Activated CD4-positive, alpha-beta T cell treated with anti-CD3 and anti-CD28 coated beads, Interleukin-2, amount 10 ng/mL, durations not matched to agents 24 days and 14 days (primary cell): ENCODE data around the gene COMMD10. TPM values are rescaled to one million over a fixed set of nuclear protein-coding genes. Genes with fewer than 3 reads are reported as not detected.
A peak's percentile ranks its signal among the peaks of the same experiment; 100 is the strongest.

ENCODE experiments used
- DNase-seq: peaks from one replicate; pipeline ENCODE4 v3.0.0; 2022
- H3K27ac Mint-ChIP-seq: one replicate; pipeline ENCODE4 v1.8.0; 2022; ENCODE audit warnings: mild to moderate bottlenecking, mixed read lengths
- H3K27me3 Mint-ChIP-seq: one replicate; pipeline ENCODE4 v1.8.0; 2022; ENCODE audit warnings: mixed read lengths
- H3K36me3 Mint-ChIP-seq: one replicate; pipeline ENCODE4 v1.8.0; 2022; ENCODE audit warnings: low read depth, mild to moderate bottlenecking, mixed read lengths
- H3K4me1 Mint-ChIP-seq: one replicate; pipeline ENCODE4 v1.8.0; 2021; ENCODE audit warnings: mixed read lengths
- H3K4me3 Mint-ChIP-seq: one replicate; pipeline ENCODE4 v1.8.0; 2022; ENCODE audit warnings: mild to moderate bottlenecking, moderate library complexity, mixed read lengths
- H3K9me3 Mint-ChIP-seq: one replicate; pipeline ENCODE4 v1.8.0; 2021; ENCODE audit warnings: mixed read lengths
- intact Hi-C: fragments of 100-400 bp; cut with micrococcal nuclease; formaldehyde crosslinking; loops from one replicate; pipeline ENCODE4 v1.15.1; 2023
- total RNA-seq: library from RNA; stranded (reverse); gene quantifications from 2 replicates; pipeline ENCODE4 v1.2.3, GENCODE V29; 2022

Gene COMMD10
- total RNA-seq, 1 donor from 2014 or later, result 22.2 TPM

DNA sequence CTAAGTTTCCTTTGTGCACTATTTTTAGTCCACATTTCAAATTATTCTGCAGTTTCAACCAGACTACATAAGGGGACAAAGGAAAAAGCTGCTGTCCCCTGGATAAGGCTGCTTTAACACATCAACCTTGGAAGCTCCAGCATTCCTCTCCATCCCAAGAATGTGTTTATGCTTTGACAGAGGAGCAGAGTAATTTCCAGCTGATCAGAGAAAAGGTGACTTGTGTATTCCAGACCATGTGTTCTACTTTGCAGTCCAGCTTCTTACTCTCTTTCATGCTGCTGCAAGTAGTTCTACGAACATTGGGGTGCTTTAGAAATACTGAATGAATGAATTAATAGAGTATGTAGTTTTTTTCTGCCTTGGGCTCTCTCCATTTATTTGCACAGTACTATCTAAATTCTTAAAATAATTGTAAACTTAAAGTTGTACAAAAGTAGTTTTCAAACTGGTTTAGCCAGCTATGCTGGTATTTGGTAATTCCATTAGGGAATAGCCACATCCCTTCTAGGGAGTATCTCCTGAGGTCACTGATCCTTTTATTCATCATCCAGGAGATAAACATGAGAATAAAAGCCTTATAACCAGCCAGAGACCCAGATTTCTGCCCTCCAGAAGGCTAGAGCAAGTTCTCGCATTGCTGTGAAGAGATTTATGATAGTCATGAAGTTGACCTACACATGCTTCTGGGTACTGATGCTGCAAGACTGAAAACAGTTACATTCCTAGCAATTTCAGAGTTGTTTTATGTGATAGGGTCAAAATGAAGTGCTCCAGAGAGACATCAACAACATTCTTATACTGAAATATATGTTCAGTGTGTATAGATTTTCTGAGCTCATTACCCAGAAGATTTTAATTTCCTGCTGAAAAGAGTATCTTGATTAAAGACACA, 215.2 kb downstream of the COMMD10 start:
- intact Hi-C loops, result no loop called here
- DNase-seq, result no peak
- peaks cover 26% of the 10 kb centered on the region for H3K36me3 Mint-ChIP-seq
- H3K4me3 Mint-ChIP-seq, result no peak overlapping the region
- no peak overlapping the region for H3K27ac Mint-ChIP-seq
- H3K9me3 Mint-ChIP-seq, result peaks cover 13% of the 10 kb centered on the region
- no peaks in the 10 kb centered on the region for H3K4me1 Mint-ChIP-seq
- H3K27me3 Mint-ChIP-seq, result no peaks in the 10 kb centered on the region

DNA sequence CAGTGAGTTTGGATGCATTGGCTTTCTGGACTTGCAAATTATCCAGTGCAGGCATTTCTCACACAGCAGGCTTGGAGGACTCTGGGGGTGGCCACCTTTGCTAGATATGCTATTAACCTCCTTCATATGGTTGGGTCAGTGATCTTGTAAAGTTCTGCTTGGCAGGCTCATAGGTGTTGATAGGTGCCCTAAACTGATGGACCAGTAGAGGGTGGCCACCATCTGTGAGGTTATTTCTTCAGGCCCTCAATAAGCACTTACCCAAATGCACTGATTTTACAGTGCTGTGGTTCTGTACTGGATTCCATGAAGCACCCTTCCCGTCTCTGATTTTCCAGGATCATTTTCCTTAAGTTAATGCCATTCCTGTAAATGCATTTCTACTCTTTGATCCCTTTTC, 216.3 kb downstream of the COMMD10 start:
- Mint-ChIP-seq H3K4me3 (no peak overlapping the region), H3K9me3 (peaks cover 16% of the 10 kb centered on the region), H3K4me1 (no peaks in the 10 kb centered on the region), H3K27me3 (no peaks in the 10 kb centered on the region), H3K27ac (no peak overlapping the region), H3K36me3 (peaks cover 35% of the 10 kb centered on the region)
- no peak for DNase-seq
- intact Hi-C loops, result no loop called here

DNA sequence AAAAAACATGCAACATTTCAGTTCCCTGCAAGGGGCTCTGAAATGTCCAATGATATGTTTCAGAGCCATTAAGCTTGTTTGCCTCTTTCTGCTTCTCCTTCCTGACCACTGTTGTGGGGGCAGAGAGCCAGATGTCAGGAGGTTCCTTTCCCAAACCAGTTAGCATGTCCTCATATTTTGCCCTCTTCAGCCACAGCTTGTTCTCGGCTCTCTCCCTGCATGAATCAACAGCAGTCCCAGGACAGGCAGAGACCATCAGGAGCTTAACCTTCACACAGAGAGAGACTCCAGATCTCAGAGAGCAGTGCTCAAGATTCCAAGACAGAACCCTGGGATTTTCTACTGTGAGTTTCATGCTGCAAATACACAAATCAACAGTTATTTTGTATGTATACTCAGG, 218.5 kb downstream of the COMMD10 start:
- no peak overlapping the region for H3K4me3 Mint-ChIP-seq
- no peak overlapping the region for H3K27ac Mint-ChIP-seq
- H3K27me3 Mint-ChIP-seq, result no peaks in the 10 kb centered on the region
- peaks cover 23% of the 10 kb centered on the region for H3K9me3 Mint-ChIP-seq
- no peak for DNase-seq
- intact Hi-C loops, result no loop called here
- peaks cover 51% of the 10 kb centered on the region for H3K36me3 Mint-ChIP-seq
- H3K4me1 Mint-ChIP-seq, result no peaks in the 10 kb centered on the region

DNA sequence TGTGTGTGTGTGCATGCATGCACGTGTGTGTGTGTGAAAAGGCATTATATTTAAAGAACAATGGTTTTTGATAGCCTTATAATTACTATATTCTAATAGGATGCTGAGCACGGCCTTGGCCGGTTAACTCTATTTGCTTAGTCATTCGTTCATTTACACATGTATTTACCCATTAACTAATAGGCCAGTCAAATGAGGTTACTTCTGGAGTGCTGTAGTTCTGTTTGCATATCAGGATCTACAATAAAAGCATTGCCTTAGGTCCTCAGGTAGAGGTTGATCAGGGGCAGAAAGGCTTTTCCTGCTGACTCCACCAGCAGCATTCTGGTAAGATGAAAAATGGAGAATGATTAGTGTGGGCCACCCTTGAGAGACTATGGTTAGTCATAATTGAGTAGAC, 219.0 kb downstream of the COMMD10 start:
- intact Hi-C loops, result no loop called here
- Mint-ChIP-seq H3K9me3 (peaks cover 23% of the 10 kb centered on the region), H3K36me3 (peaks cover 49% of the 10 kb centered on the region), H3K27ac (no peak overlapping the region), H3K4me3 (no peak overlapping the region), H3K4me1 (no peaks in the 10 kb centered on the region), H3K27me3 (no peaks in the 10 kb centered on the region)
- DNase-seq, result no peak

DNA sequence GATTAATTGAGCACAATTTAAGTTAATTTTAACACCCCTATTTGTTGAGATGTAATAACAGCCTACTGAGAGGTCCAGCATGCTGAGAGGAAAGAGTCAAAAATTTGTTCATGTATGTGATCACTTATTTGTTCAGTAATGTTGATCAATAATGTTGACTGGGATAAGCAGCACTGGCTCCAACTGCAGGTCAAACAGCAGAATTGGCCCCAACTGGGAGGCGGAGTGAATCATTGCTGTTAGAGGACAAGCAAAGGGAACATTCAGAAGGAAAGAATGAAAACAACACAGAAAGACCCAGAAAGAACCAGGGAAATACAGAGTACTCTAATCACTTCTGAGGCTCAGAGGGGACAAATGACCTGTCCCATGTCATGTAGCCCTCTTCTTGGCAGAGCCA, 221.1 kb downstream of the COMMD10 start:
- Mint-ChIP-seq H3K4me3 (no peak overlapping the region), H3K27me3 (no peaks in the 10 kb centered on the region), H3K9me3 (peaks cover 23% of the 10 kb centered on the region), H3K4me1 (no peaks in the 10 kb centered on the region), H3K27ac (no peak overlapping the region), H3K36me3 (peaks cover 44% of the 10 kb centered on the region)
- DNase-seq, result no peak
- intact Hi-C loops, result no loop called here

DNA sequence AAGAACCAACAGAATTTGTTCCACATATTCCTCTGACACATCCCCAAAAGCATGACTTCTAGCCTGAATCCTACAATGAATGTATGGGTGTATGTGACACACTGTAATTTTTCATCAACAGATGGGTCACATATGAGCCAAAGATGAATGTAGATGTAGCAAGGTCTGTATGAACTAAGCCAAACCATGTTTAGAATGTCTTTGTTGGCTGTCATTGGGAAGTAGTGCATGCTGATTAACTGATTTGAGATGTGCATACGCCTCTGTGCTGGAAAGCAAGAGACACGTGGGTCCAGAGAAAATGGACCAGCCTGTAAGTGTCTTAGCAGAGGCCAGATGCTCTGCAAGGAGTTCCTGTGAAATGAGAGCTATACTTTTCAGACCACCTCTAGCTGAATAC, 222.0 kb downstream of the COMMD10 start:
- H3K4me3 Mint-ChIP-seq, result no peak overlapping the region
- intact Hi-C loops, result no loop called here
- H3K9me3 Mint-ChIP-seq, result peaks cover 27% of the 10 kb centered on the region
- no peak for DNase-seq
- peaks cover 44% of the 10 kb centered on the region for H3K36me3 Mint-ChIP-seq
- H3K27me3 Mint-ChIP-seq, result no peaks in the 10 kb centered on the region
- no peak overlapping the region for H3K27ac Mint-ChIP-seq
- no peaks in the 10 kb centered on the region for H3K4me1 Mint-ChIP-seq

DNA sequence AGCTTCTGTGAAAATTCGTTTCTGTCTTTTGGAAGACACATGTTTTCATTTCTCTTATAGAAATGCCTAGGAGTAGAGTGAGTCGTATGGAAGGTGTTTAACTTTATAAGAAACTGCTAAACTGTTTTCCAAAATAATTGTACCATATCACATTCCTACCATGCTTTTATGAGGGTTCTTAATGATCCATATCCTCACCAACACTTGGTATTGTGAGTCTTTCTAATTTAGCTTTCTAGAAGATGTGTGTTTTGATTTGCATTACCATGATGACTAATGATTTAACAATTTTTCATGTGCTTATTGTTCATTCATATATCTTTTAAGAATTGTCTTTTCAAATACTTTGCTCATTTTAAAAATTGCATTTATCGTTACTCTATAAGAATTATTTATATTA, 223.6 kb downstream of the COMMD10 start:
- no peaks in the 10 kb centered on the region for H3K27me3 Mint-ChIP-seq
- H3K36me3 Mint-ChIP-seq, result peaks cover 46% of the 10 kb centered on the region
- no peak overlapping the region for H3K27ac Mint-ChIP-seq
- H3K9me3 Mint-ChIP-seq, result peaks cover 27% of the 10 kb centered on the region
- peaks cover 4% of the 10 kb centered on the region for H3K4me1 Mint-ChIP-seq
- intact Hi-C loops, result no loop called here
- no peak overlapping the region for H3K4me3 Mint-ChIP-seq
- no peak for DNase-seq

DNA sequence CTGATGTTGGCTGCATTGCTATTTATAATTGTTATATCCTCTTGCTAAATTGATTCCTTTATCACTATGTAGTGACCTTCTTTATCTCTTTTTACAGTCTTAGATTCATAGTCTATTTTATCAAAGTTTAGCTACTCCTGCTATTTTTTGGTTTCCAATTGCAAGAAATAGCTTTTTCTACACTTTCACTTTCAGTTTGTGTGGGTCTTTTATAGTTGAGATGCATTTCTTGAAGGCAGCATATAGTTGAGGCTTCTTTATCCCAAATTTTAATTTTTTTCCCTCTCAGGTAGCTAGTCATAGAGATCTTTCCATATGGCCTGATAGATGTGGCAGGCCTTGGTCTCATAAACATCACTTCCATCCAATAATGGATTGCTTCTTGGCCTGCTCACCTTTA, 228.5 kb downstream of the COMMD10 start:
- peaks cover 8% of the 10 kb centered on the region for H3K9me3 Mint-ChIP-seq
- H3K27ac Mint-ChIP-seq, result no peak overlapping the region
- H3K4me3 Mint-ChIP-seq, result peak overlapping the region; percentile 54
- H3K4me1 Mint-ChIP-seq, result peaks cover 11% of the 10 kb centered on the region
- no peak for DNase-seq
- intact Hi-C loops, result loop anchor here (10.0 kb wide), 1 partner anchor 179 kb away; no protein-coding TSS in a partner anchor
- H3K36me3 Mint-ChIP-seq, result peaks cover 18% of the 10 kb centered on the region
- no peaks in the 10 kb centered on the region for H3K27me3 Mint-ChIP-seq

DNA sequence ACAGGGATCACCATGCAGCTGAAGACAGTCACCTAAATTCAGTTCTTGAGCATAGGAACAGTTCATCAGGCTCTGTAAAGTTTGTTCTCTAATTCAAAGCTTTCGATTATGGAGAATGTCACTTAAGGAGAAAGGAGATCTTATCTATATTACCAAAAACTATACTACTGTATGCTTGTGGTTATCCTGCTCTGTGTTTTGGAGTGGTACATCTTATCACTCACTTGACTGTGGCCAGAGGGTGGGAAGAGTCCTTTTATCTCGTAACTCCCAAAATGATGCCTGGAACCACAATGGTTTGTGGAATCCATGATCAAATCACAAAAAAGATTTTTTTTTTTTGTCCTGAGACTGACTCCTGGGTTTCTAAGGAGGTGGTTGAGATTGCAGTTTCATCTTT, 230.7 kb downstream of the COMMD10 start:
- no peak for DNase-seq
- Mint-ChIP-seq H3K36me3 (peaks cover 25% of the 10 kb centered on the region), H3K27ac (no peak overlapping the region), H3K27me3 (no peaks in the 10 kb centered on the region), H3K9me3 (peaks cover 13% of the 10 kb centered on the region), H3K4me3 (no peak overlapping the region), H3K4me1 (peaks cover 11% of the 10 kb centered on the region)
- intact Hi-C loops, result loop anchor here (10.0 kb wide), 1 partner anchor 181 kb away; no protein-coding TSS in a partner anchor

DNA sequence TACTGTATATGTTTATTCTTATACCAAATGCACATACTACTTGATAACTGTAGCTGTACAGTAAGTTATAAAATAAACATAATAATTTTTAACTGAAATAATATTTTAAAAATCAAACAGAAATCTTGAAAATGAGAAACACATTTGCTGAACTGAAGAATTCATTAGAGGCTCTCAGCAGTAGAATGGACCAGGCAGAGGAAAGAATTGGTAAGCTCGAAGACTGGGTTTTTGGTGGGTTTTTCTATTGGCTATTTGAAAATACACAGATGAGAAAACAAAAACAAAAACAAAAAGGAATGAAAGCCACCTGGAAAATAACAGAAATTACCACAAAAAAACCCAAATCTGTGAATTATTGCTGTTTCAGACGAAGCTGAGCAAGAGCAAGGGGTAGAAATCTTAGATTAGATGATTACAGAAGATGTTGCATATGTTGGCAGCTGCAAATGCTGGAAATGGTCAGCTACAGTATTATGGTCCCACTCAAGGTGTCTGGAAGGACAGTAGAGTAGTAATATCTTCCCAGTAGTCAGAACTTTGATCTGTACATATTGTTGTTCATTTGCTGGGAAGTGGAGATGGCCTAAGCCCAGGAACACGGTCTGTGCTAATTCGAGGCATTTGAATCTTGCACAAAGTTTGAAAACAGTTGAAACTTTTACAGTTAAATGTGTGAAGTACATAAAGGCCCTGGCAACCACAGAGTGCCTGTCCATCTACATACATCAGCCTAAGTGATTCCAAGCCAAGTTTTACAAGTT, 233.4 kb downstream of the COMMD10 start:
- peaks cover 10% of the 10 kb centered on the region for H3K9me3 Mint-ChIP-seq
- no peak for DNase-seq
- no peaks in the 10 kb centered on the region for H3K27me3 Mint-ChIP-seq
- intact Hi-C loops, result loop anchor here (10.0 kb wide), 1 partner anchor 183 kb away; no protein-coding TSS in a partner anchor
- peaks cover 9% of the 10 kb centered on the region for H3K4me1 Mint-ChIP-seq
- no peak overlapping the region for H3K27ac Mint-ChIP-seq
- no peak overlapping the region for H3K4me3 Mint-ChIP-seq
- peaks cover 20% of the 10 kb centered on the region for H3K36me3 Mint-ChIP-seq

DNA sequence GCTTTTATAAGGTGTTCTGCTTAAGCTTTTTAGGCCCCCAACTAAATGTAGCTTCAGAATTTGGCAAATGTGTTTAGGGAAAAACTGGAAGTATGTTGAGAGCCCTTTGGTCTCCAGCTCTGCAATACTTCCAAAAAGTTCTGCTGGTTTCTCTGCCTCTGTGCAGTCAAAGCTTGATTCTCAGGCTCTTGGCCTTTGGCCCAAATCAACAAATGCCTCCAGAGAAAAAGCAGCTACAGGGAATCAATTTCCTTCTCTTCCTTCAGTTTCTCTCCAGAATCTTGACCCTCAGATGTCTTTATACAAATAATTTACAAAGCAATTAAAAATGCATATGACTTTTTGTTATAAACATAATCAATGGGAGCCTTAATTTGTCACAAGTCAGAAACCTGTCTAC, 235.7 kb downstream of the COMMD10 start:
- Mint-ChIP-seq H3K4me3 (no peak overlapping the region), H3K27ac (no peak overlapping the region), H3K9me3 (peaks cover 10% of the 10 kb centered on the region), H3K27me3 (no peaks in the 10 kb centered on the region), H3K4me1 (peaks cover 3% of the 10 kb centered on the region), H3K36me3 (peaks cover 17% of the 10 kb centered on the region)
- no peak for DNase-seq
- intact Hi-C loops, result no loop called here

DNA sequence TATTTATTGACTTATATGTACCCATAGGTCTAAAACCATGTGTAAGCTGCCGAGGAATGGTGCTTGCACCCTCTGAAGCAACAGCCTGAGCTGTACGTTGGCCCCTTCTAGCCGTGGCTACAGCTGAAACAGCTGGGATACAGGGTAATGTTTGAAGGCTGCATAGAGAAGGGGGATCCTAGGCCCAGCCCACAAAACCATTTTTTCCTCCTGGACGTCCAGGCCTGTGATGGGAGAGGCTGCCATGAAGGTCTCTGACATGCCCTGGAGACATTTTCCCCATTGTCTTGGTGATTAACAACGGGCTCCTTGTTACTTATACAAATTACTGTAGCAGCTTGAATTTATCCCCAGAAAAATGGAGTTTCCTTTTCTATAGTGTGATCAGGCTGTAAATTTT, 244.7 kb downstream of the COMMD10 start:
- H3K9me3 Mint-ChIP-seq, result peaks cover 25% of the 10 kb centered on the region
- no peak for DNase-seq
- intact Hi-C loops, result no loop called here
- no peak overlapping the region for H3K4me3 Mint-ChIP-seq
- H3K27ac Mint-ChIP-seq, result no peak overlapping the region
- no peaks in the 10 kb centered on the region for H3K27me3 Mint-ChIP-seq
- H3K4me1 Mint-ChIP-seq, result no peaks in the 10 kb centered on the region
- peaks cover 8% of the 10 kb centered on the region for H3K36me3 Mint-ChIP-seq

DNA sequence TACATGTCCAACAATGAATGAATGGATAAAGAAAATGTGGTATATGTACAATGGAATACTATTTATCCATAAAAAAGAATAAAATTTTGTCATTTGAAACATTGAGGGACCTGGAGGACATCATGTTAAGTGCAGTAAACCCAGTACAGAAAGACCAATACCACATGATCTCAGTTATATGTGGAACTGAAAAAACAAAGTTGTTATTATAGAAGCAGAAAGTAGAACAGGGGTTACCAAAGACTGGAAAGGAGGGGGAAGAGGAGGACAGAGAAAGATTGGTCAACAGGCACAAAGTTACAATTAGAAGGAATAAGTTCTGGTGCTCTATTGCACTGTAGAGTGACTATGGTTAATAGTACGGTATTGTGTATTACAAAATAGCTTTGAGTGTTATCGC, 256.0 kb downstream of the COMMD10 start:
- Mint-ChIP-seq H3K27ac (no peak overlapping the region), H3K4me3 (no peak overlapping the region), H3K9me3 (peaks cover 6% of the 10 kb centered on the region), H3K27me3 (no peaks in the 10 kb centered on the region), H3K4me1 (no peaks in the 10 kb centered on the region), H3K36me3 (no peaks in the 10 kb centered on the region)
- no peak for DNase-seq
- intact Hi-C loops, result no loop called here
